ENCODE results near the gene COPA. TPM values are rescaled to one million over a fixed set of nuclear protein-coding genes. Genes with fewer than 3 reads are reported as not detected.

The COPA gene
- polyA plus RNA-seq, 3 donors: 76.7 to 199 (median 195) TPM

- no peak overlapping the region for H3K4me3 ChIP-seq (replicated peaks in 1 of 3; ENCODE audit: low read depth in 2 of 3, low read length in 3 of 3)
- H3K79me2 ChIP-seq (ENCODE audit: insufficient read depth, low read length): no peaks in the 10 kb centered on the region
- peak overlapping the region in 3 of 7 donors; percentile 25 to 52 (median 31) for H3K27ac Mint-ChIP-seq
- no peak overlapping the region for H3K9ac ChIP-seq (ENCODE audit: insufficient read depth, low read length, poor library complexity, severe bottlenecking)
- H3K36me3 ChIP-seq (replicated peaks in 1 of 2; ENCODE audit: control insufficient read depth in 1 of 2, insufficient read depth in 2 of 2, low read length in 2 of 2): peaks cover 21 to 39% of the 10 kb centered on the region in 2 donors
- peaks cover 0 to 1% (median 0%) of the 10 kb centered on the region in 7 donors for H3K9me3 Mint-ChIP-seq
- TF ChIP-seq CTCF (IDR thresholded peaks at IDR 0.05): no peak
- peaks cover 13% of the 10 kb centered on the region for H3K4me1 Mint-ChIP-seq
- intact Hi-C loops (cut with micrococcal nuclease): no loop called here
- no peak overlapping the region for H3K27ac ChIP-seq (ENCODE audit: low read depth in 1 of 2, low read length in 2 of 2)
- peaks cover 31 to 35% of the 10 kb centered on the region in 2 donors for H3K36me3 Mint-ChIP-seq
- peaks cover 0 to 3% of the 10 kb centered on the region in 2 donors for H3K27me3 ChIP-seq (ENCODE audit: control insufficient read depth in 2 of 2, insufficient read depth in 2 of 2, low read length in 2 of 2)
- H3K27me3 Mint-ChIP-seq (ENCODE audit: low read depth in 3 of 3): peaks cover 2 to 7% (median 5%) of the 10 kb centered on the region in 3 donors
- H3K4me3 Mint-ChIP-seq: no peak overlapping the region
- no peaks in the 10 kb centered on the region for H3K9me3 ChIP-seq (replicated peaks in 1 of 2; ENCODE audit: control insufficient read depth in 1 of 2, insufficient read depth in 1 of 2, low read length in 2 of 2)
- no peak overlapping the region for H2AFZ ChIP-seq (ENCODE audit: insufficient read depth, low read depth, low read length, poor library complexity, severe bottlenecking)
- no peak for DNase-seq
- no peaks in the 10 kb centered on the region for H3K4me1 ChIP-seq (ENCODE audit: control insufficient read depth in 1 of 2, insufficient read depth in 2 of 2, low read length in 2 of 2)
- H3K4me2 ChIP-seq (replicated peaks; ENCODE audit: extremely low read depth, low read length, poor library complexity, severe bottlenecking): no peak overlapping the region
- 89% methylated on average over 4 of the region's 5 CpGs for WGBS (ENCODE audit: insufficient coverage)
- peaks cover 7% of the 10 kb centered on the region for H4K20me1 ChIP-seq (ENCODE audit: insufficient read depth, low read length)
These were observed 20.0 kb upstream of the COPA start for GRCh38 chr1:160363010-160363409.

GRCh38 chr1:160362168-160362957 lies 19.3 kb upstream of the COPA start:
- DNase-seq: no peak
- 96% methylated on average over 8 of the region's 9 CpGs for WGBS (ENCODE audit: insufficient coverage)
- peaks cover 0 to 1% (median 0%) of the 10 kb centered on the region in 7 donors for H3K9me3 Mint-ChIP-seq
- H3K36me3 Mint-ChIP-seq: peaks cover 37 to 41% of the 10 kb centered on the region in 2 donors
- Histone ChIP-seq H3K27ac (ENCODE audit: low read depth in 1 of 2, low read length in 2 of 2) (no peak overlapping the region), H3K4me1 (ENCODE audit: control insufficient read depth in 1 of 2, insufficient read depth in 2 of 2, low read length in 2 of 2) (no peaks in the 10 kb centered on the region), H3K36me3 (replicated peaks in 1 of 2; ENCODE audit: control insufficient read depth in 1 of 2, insufficient read depth in 2 of 2, low read length in 2 of 2) (peaks cover 28 to 45% of the 10 kb centered on the region in 2 donors), H3K4me3 (replicated peaks in 1 of 3; ENCODE audit: low read depth in 2 of 3, low read length in 3 of 3) (no peak overlapping the region), H3K79me2 (ENCODE audit: insufficient read depth, low read length) (no peaks in the 10 kb centered on the region), H2AFZ (ENCODE audit: insufficient read depth, low read depth, low read length, poor library complexity, severe bottlenecking) (no peak overlapping the region), H3K9ac (ENCODE audit: insufficient read depth, low read length, poor library complexity, severe bottlenecking) (no peak overlapping the region), H3K9me3 (replicated peaks in 1 of 2; ENCODE audit: control insufficient read depth in 1 of 2, insufficient read depth in 1 of 2, low read length in 2 of 2) (no peaks in the 10 kb centered on the region), H4K20me1 (ENCODE audit: insufficient read depth, low read length) (peaks cover 12% of the 10 kb centered on the region), H3K27me3 (ENCODE audit: control insufficient read depth in 2 of 2, insufficient read depth in 2 of 2, low read length in 2 of 2) (no peaks in the 10 kb centered on the region), H3K4me2 (replicated peaks; ENCODE audit: extremely low read depth, low read length, poor library complexity, severe bottlenecking) (no peak overlapping the region)
- intact Hi-C loops (cut with micrococcal nuclease): no loop called here
- H3K4me3 Mint-ChIP-seq: no peak overlapping the region
- peaks cover 8% of the 10 kb centered on the region for H3K4me1 Mint-ChIP-seq
- peak overlapping the region in 5 of 7 donors; percentile 25 to 71 (median 52) for H3K27ac Mint-ChIP-seq
- TF ChIP-seq CTCF (IDR thresholded peaks at IDR 0.05): no peak
- peaks cover under 1 to 5% (median 4%) of the 10 kb centered on the region in 3 donors for H3K27me3 Mint-ChIP-seq (ENCODE audit: low read depth in 3 of 3)
